ENCODE data around the gene CCR5. TPM values are rescaled to one million over a fixed set of nuclear protein-coding genes. Genes with fewer than 3 reads are reported as not detected.
A peak's percentile ranks its signal among the peaks of the same experiment; 100 is the strongest.

Gene CCR5
- total and polyA plus RNA-seq, 11 donors: 0.13 to 12.7 (median 0.40) TPM

- no peaks in the 10 kb centered on the region for H3K27me3 ChIP-seq
- DNase-seq (no peak), ATAC-seq (peak; percentile 51 to 57 (median 52))
- peak overlapping the region in 1 of 12 donors; percentile 13 for H3K27ac ChIP-seq
- H3K4me3 ChIP-seq: no peak overlapping the region
- TF ChIP-seq CTCF (IDR thresholded peaks at IDR 0.05) (no peak), POLR2A (IDR thresholded peaks at IDR 0.05) (no peak)
- no peaks in the 10 kb centered on the region for H3K9me3 ChIP-seq
- WGBS, 4 donors: 39 to 63% (median 54%) methylated on average over 7 of the region's 7 CpGs
- no peaks in the 10 kb centered on the region for H3K36me3 ChIP-seq
- H3K4me1 ChIP-seq: peaks cover 0 to 38% (median 27%) of the 10 kb centered on the region in 12 donors
- intact Hi-C loops (cut with DNase I): no loop called here
These were observed 46.2 kb downstream of the CCR5 start for GRCh38 chr3:46416811-46417510.

DNA sequence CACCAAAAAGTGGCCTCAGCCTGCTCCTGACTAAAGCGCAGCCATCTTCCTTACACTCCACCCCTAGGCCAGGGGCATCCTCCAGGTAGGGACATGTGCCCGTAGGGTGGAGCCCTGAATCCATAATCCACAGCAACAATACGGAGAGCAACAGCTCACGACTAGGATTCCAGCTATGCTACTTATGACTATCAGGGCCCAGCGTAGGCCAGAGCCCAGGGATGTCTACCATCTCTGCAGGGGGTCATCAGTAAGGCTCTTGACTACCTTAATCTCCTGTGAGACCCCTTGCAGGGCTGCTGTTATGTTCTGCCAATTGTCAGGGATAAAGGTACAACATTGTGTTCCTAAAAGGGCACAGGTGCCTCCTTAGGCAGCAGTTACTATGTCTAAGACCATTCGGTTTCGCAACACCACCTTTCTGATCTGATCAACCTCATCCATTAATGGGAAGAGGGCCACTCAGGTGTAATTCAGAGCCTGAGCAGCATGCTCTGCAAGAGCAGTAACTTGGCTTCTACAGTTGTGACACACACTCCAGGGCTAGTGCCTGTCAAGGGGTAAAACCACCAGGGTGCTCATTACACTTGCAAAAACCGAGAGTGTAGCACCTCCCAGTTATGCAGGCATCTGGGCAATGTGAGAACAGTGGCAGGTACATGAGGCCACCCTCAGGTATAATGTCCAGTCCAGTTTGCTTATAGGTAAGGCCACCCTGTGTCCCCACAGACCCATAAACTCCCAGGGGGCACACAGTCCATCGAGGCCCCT, 47.3 kb downstream of the CCR5 start:
- no peaks in the 10 kb centered on the region for H3K9me3 ChIP-seq
- H3K4me1 ChIP-seq: peaks cover 0 to 27% (median 19%) of the 10 kb centered on the region in 12 donors
- DNase-seq (no peak), ATAC-seq (no peak)
- TF ChIP-seq POLR2A (IDR thresholded peaks at IDR 0.05) (no peak), CTCF (IDR thresholded peaks at IDR 0.05) (no peak)
- no peak overlapping the region for H3K4me3 ChIP-seq
- WGBS, 4 donors: 81 to 84% (median 83%) methylated on average over 9 of the region's 9 CpGs
- H3K27me3 ChIP-seq: no peaks in the 10 kb centered on the region
- no peak overlapping the region for H3K27ac ChIP-seq
- intact Hi-C loops (cut with DNase I): no loop called here
- H3K36me3 ChIP-seq: no peaks in the 10 kb centered on the region

DNA sequence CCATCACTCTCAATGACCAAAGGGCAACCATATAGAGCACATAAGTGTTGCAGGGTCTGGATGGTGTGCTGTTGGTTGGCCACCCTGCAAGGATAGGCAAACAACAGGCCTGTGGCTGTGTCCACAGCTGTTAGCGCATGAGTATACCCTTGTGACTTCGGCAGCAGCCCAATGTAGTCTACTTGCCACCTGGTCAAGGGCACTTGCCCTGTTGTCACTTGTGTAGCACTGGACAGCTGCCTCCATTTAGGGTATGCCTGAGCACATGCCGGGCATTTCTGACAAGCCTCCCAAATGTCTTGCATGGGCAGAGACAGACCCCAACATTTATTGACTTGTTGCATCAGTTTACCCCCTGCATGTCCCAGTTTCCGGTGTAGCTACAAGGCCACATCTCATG, 49.1 kb downstream of the CCR5 start:
- Histone ChIP-seq H3K4me3 (no peak overlapping the region), H3K9me3 (no peaks in the 10 kb centered on the region), H3K36me3 (no peaks in the 10 kb centered on the region), H3K27ac (no peak overlapping the region), H3K4me1 (peaks cover 0 to 18% (median 12%) of the 10 kb centered on the region in 12 donors), H3K27me3 (no peaks in the 10 kb centered on the region)
- DNase-seq: no peak
- no peak for ATAC-seq
- intact Hi-C loops (cut with DNase I): loop anchor here in 5 of 10 donors (10.0 kb wide), 3 partner anchors 45 to 335 kb away; partner anchors contain the start of gene CCR5 (in 1 of the 5)
- TF ChIP-seq CTCF (IDR thresholded peaks at IDR 0.05): no peak
- no peak for TF ChIP-seq POLR2A (IDR thresholded peaks at IDR 0.05)
- 88 to 98% (median 95%) methylated on average over 3 to 4 of the region's 4 CpGs for WGBS, 4 donors

- peaks cover 0 to 18% (median 10%) of the 10 kb centered on the region in 12 donors for H3K4me1 ChIP-seq
- WGBS, 4 donors: 52 to 68% (median 64%) methylated on average over 2 of the region's 2 CpGs
- H3K36me3 ChIP-seq: no peaks in the 10 kb centered on the region
- TF ChIP-seq CTCF (IDR thresholded peaks at IDR 0.05): no peak
- no peak for TF ChIP-seq POLR2A (IDR thresholded peaks at IDR 0.05)
- ATAC-seq (no peak), DNase-seq (no peak)
- no peak overlapping the region for H3K4me3 ChIP-seq
- H3K27ac ChIP-seq: no peak overlapping the region
- no peaks in the 10 kb centered on the region for H3K9me3 ChIP-seq
- intact Hi-C loops (cut with DNase I): loop anchor here in 5 of 10 donors (10.0 kb wide), 3 partner anchors 46 to 336 kb away; partner anchors contain the start of gene CCR5 (in 1 of the 5)
- H3K27me3 ChIP-seq: no peaks in the 10 kb centered on the region
These were observed 50.2 kb downstream of the CCR5 start for GRCh38 chr3:46420931-46421330.
